Omental fat pad (tissue), 4 donors: ENCODE results near the gene TLE5. TPM values are rescaled to one million over a fixed set of nuclear protein-coding genes. Genes with fewer than 3 reads are reported as not detected.
A peak's percentile ranks its signal among the peaks of the same experiment; 100 is the strongest.
"Not testable (repeated sequence)": the region's sequence is repeated elsewhere in the genome, so short reads cannot be mapped to it uniquely, and the experiment has no call there.

ENCODE experiments used
- ATAC-seq: fragments of 150-250 bp; one replicate; pipeline ENCODE4 v1.9.1; 2016; ENCODE audit warnings: mild to moderate bottlenecking, moderate library complexity; ENCODE audit not compliant: low FRiP score
- DNase-seq: peaks from one replicate; pipeline ENCODE4 v3.0.0-alpha.2; 2019; ENCODE audit warnings: low spot score
- total RNA-seq, 4 donors: library from RNA; depleted of rRNA; stranded (reverse); fragments of >200 nt; gene quantifications; one replicate each; pipeline ENCODE4 v1.1.0, GENCODE V29; 2016
- TF ChIP-seq, protein P1 (sequence below), 3 donors: fragments of 450-650 bp; IDR thresholded peaks; one replicate each; pipeline ENCODE4 v1.5.1; 2016 to 2017; ENCODE audit warnings: antibody characterized with exemption in 3 of 3, mild to moderate bottlenecking in 3 of 3, moderate library complexity in 2 of 3

TLE5 gene
- total RNA-seq, 4 donors from 2014 or later, result 226 to 340 (median 261) TPM

DNA sequence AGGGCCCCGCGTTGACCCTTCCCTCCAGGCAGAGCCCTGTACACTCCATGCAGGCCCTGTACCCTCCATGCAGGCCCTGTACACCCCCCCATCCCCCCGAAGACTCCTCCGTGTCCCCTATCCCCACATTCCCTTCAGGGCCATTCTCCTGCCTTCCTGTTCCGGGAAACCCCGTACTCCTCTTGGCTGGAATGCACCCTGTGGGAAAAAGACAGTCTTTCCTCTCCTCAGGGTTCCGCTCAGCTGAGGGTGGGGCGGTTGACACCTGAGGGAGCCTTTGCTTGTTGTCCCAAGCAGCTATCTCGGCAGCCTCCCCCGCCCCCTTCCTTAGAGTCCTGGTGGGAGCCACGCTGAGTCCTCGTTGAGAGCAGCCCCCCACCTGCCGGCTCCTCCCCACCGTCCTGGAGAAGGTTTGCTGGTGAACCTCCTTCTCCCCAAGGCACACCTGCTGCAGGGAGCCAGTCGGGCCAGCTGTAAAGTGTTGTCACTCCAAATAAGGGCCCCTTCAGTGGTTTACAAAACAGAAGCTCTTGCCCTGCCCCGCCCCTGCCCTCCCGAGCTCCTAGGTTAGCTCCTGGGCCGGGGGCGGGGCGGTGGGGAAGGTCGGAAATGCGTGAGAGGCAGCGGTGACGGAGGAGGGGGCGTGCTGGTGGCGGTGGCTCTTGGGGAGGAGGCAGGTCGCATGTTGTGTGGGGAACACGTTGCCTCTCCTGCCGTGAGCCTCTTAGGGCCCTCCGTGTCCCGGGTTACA is 33.3 kb upstream of the TLE5 start:
- DNase-seq (no peak), ATAC-seq (no peak)

DNA sequence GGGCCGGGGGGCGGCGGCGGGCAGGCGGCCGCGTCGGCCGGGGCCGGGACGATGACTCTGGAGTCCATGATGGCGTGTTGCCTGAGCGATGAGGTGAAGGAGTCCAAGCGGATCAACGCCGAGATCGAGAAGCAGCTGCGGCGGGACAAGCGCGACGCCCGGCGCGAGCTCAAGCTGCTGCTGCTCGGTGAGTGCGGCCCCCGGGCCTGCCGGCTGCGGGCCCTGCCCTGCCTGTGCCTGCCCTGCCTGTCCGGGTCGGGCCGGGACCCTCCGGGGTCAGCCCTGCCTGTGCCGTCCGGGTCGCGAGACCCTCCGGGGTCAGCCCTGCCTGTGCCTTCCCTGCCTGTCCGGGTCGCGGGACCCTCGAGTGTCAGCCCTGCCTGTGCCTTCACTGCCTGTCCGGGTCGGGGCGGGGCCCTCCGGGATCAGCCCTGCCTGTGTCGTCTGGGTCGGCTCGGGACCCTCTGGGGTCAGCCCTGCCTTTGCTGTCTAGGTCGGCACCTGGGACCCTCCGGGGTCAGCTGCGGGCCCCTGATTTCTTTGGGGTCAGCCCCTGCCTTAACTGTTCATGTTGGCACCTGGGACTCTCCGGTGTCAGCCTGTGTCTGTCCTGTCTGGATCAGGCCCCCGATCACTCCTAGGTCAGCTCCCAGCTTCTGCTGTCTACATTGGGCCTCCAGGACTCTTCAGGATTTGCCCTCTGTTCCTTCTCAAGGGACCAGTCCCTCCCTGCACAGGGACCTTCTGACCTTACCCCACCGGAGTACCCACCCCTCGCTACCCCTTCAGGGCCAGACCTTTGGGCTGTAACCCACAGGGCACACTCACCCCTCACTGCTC is 32.5 kb upstream of the TLE5 start:
- ATAC-seq (peak; percentile 9), DNase-seq (no peak)
- TF ChIP-seq, protein P1, sequence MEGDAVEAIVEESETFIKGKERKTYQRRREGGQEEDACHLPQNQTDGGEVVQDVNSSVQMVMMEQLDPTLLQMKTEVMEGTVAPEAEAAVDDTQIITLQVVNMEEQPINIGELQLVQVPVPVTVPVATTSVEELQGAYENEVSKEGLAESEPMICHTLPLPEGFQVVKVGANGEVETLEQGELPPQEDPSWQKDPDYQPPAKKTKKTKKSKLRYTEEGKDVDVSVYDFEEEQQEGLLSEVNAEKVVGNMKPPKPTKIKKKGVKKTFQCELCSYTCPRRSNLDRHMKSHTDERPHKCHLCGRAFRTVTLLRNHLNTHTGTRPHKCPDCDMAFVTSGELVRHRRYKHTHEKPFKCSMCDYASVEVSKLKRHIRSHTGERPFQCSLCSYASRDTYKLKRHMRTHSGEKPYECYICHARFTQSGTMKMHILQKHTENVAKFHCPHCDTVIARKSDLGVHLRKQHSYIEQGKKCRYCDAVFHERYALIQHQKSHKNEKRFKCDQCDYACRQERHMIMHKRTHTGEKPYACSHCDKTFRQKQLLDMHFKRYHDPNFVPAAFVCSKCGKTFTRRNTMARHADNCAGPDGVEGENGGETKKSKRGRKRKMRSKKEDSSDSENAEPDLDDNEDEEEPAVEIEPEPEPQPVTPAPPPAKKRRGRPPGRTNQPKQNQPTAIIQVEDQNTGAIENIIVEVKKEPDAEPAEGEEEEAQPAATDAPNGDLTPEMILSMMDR (IDR thresholded peaks at IDR 0.05), result no peak

More for the DNA sequence above, 33.3 kb upstream of the TLE5 start:
- TF ChIP-seq, protein P1 (IDR thresholded peaks at IDR 0.05), result no peak

DNA sequence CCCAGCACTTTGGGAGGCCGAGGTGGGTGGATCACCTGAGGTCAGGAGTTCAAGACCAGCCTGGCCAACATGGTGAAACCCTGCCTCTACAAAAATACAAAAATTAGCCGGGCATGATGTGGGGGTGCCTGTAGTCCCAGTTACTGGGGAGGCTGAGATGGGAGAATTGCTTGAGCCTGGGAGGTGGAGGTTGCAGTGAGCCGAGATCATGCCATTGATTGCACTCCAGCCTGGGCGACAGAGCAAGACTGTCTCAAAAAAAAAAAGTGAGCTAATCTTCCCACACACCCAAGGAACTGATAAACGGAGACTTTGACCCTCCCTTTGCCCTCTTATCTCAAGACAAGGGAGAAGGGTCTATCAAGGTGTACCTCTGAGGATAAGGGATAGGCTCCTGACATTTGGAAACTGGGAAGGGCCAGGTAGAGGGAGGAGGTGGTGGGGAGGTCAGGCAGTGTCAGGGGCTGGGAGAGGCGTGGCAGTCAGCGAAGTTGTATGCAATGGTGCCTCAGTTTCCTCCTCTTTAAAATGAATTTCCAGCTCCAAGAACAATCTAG is 27.1 kb upstream of the TLE5 start:
- not testable (repeated sequence) for DNase-seq, ATAC-seq

GRCh38 chr19:3087769-3088168 is 25.5 kb upstream of the TLE5 start:
- ATAC-seq (no peak), DNase-seq (no peak)
- TF ChIP-seq, protein P1 (IDR thresholded peaks at IDR 0.05), result no peak

DNA sequence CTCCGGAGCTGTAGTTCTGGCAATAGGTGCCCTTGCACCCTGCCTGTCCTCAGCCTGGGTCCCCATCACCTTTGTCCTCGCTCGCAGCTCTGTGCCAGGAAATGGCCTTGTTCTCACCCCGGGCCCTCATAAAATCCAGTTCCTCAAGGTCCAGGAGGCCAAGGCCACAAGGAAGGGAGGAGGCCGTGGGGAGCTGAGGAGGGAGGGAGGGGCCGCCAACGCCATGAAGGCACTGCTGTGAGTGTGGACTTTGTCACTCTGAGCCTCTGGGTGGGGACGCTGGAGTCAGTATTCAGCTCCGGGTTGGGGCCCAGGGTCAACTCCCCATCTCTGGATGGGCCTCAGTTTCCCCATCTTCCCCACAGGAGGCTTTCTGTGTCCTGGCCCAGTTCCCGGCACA is 22.6 kb upstream of the TLE5 start:
- ATAC-seq (no peak), DNase-seq (no peak)
- TF ChIP-seq, protein P1 (IDR thresholded peaks at IDR 0.05), result no peak

- DNase-seq, result no peak
- ATAC-seq, result no peak
- TF ChIP-seq, protein P1 (IDR thresholded peaks at IDR 0.05), result no peak
Observed at GRCh38 chr19:3083964-3084363, 21.7 kb upstream of the TLE5 start.

- TF ChIP-seq, protein P1 (IDR thresholded peaks at IDR 0.05), result no peak
- DNase-seq (no peak), ATAC-seq (no peak)
Observed at GRCh38 chr19:3082331-3082730, 20.0 kb upstream of the TLE5 start.
